Upper lobe of left lung (tissue), 6 donors: ENCODE data around the gene SLC25A42. TPM values are rescaled to one million over a fixed set of nuclear protein-coding genes. Genes with fewer than 3 reads are reported as not detected.

Source experiments
- ATAC-seq, 2 donors: fragments of 200-7000 bp; cut with Tn5 transposase; one replicate each; pipeline ENCODE4 v1.9.1; 2022; ENCODE audit warnings: mild to moderate bottlenecking in 2 of 2, moderate library complexity in 2 of 2; ENCODE audit not compliant: low FRiP score in 2 of 2
- DNase-seq, 2 donors: peaks; one replicate each; pipeline ENCODE4 v3.0.0-alpha.2; 2019 to 2020
- H3K27ac ChIP-seq, 4 donors: fragments of 200-600 bp; sonication (generic); one replicate each; pipeline ENCODE4 v1.5.1; 2016 to 2019
- H3K27me3 ChIP-seq, 4 donors: fragments of 200-600 bp; sonication (generic); one replicate each; pipeline ENCODE4 v1.5.1; 2017 to 2019
- H3K36me3 ChIP-seq, 4 donors: fragments of 200-600 bp; sonication (generic); one replicate each; pipeline ENCODE4 v1.5.1; 2016 to 2019
- H3K4me1 ChIP-seq, 4 donors: fragments of 200-600 bp; sonication (generic); one replicate each; pipeline ENCODE4 v1.5.1; 2018 to 2019
- H3K4me3 ChIP-seq, 4 donors: fragments of 200-600 bp; sonication (generic); one replicate each; pipeline ENCODE4 v1.5.1; 2017 to 2019; ENCODE audit warnings: mild to moderate bottlenecking in 2 of 4, moderate library complexity in 1 of 4
- H3K9me3 ChIP-seq, 4 donors: fragments of 200-600 bp; sonication (generic); one replicate each; pipeline ENCODE4 v1.5.1; 2018 to 2019
- CTCF ChIP-seq, 6 experiments: fragments of 450-650 bp in 4 of 6; fragments of 200-600 bp in 2 of 6; sonication (generic) in 2 of 6; IDR thresholded peaks; one replicate each; pipeline ENCODE4 v1.5.1; 2016 to 2019; ENCODE audit warnings: antibody characterized with exemption in 6 of 6
- EP300 ChIP-seq, 4 donors: sonication (generic); formaldehyde crosslinking; IDR thresholded peaks; one replicate each; pipeline ENCODE4 v1.5.1; 2017; ENCODE audit warnings: antibody characterized with exemption in 4 of 4, control low read depth in 2 of 4
- POLR2A ChIP-seq, 4 donors: fragments of 450-650 bp; IDR thresholded peaks; one replicate each; pipeline ENCODE4 v1.5.1; 2016 to 2017; ENCODE audit warnings: antibody characterized with exemption in 4 of 4, mild to moderate bottlenecking in 2 of 4
- POLR2AphosphoS5 ChIP-seq, 2 donors: sonication (generic); formaldehyde crosslinking; IDR thresholded peaks; one replicate each; pipeline ENCODE4 v1.5.1; 2017; ENCODE audit warnings: antibody characterized with exemption in 2 of 2
- WGBS, 2 donors: methylation state at CpG; one replicate each; pipeline ENCODE4 v1.1.5; 2017 to 2018; 5-methylcytosine and 5-hydroxymethylcytosine counted together
- total RNA-seq, 6 donors: library from RNA; depleted of rRNA in 4 of 6; stranded (reverse); fragments of >200 nt in 4 of 6; gene quantifications; one replicate each; pipeline versions ENCODE4 v1.1.0 to v1.2.1, GENCODE V29; 2016 to 2021
- donor health status: DM: no; HTN: no; CAD: no; lungs with moderate emphysema.
- donor health status: DM: no; HTN: yes; CAD: no; lungs with severe emphysema.

SLC25A42 gene
- total RNA-seq, 6 donors from 2014 or later: 5.6 to 23.0 (median 13.6) TPM

- H3K9me3 ChIP-seq: no peaks in the 10 kb centered on the region
- no peaks in the 10 kb centered on the region for H3K27me3 ChIP-seq
- no peak overlapping the region for H3K4me3 ChIP-seq
- TF ChIP-seq CTCF (IDR thresholded peaks at IDR 0.05): no peak
- no peak for TF ChIP-seq EP300 (IDR thresholded peaks at IDR 0.05)
- no peak for TF ChIP-seq POLR2AphosphoS5 (IDR thresholded peaks at IDR 0.05)
- no peak for TF ChIP-seq POLR2A (IDR thresholded peaks at IDR 0.05)
- no peak for DNase-seq
- no peak overlapping the region for H3K27ac ChIP-seq
- ATAC-seq: no peak
- H3K4me1 ChIP-seq: no peaks in the 10 kb centered on the region
- H3K36me3 ChIP-seq: peaks cover 0 to 17% (median 11%) of the 10 kb centered on the region in 4 donors
- 81 to 83% methylated on average over 5 to 10 of the region's 13 CpGs for WGBS, 2 donors
These were observed 89.0 kb downstream of the SLC25A42 start for GRCh38 chr19:19152668-19153384.

GRCh38 chr19:19154768-19155494 lies 91.1 kb downstream of the SLC25A42 start:
- no peak for TF ChIP-seq POLR2AphosphoS5 (IDR thresholded peaks at IDR 0.05)
- no peak for TF ChIP-seq EP300 (IDR thresholded peaks at IDR 0.05)
- no peak for TF ChIP-seq CTCF (IDR thresholded peaks at IDR 0.05)
- no peak for TF ChIP-seq POLR2A (IDR thresholded peaks at IDR 0.05)
- DNase-seq (no peak), ATAC-seq (no peak)
- Histone ChIP-seq H3K27ac (no peak overlapping the region), H3K27me3 (no peaks in the 10 kb centered on the region), H3K36me3 (no peaks in the 10 kb centered on the region), H3K4me3 (no peak overlapping the region), H3K4me1 (no peaks in the 10 kb centered on the region), H3K9me3 (no peaks in the 10 kb centered on the region)
- whole genome bisulfite sequencing, 2 donors: 91 to 96% methylated on average over 2 to 6 of the region's 6 CpGs

GRCh38 chr19:19155495-19156219 lies 91.9 kb downstream of the SLC25A42 start:
- Histone ChIP-seq H3K4me1 (no peaks in the 10 kb centered on the region), H3K4me3 (no peak overlapping the region), H3K9me3 (no peaks in the 10 kb centered on the region), H3K36me3 (no peaks in the 10 kb centered on the region), H3K27me3 (no peaks in the 10 kb centered on the region), H3K27ac (no peak overlapping the region)
- TF ChIP-seq POLR2AphosphoS5 (IDR thresholded peaks at IDR 0.05): no peak
- no peak for TF ChIP-seq POLR2A (IDR thresholded peaks at IDR 0.05)
- TF ChIP-seq CTCF (IDR thresholded peaks at IDR 0.05): no peak
- no peak for TF ChIP-seq EP300 (IDR thresholded peaks at IDR 0.05)
- ATAC-seq (no peak), DNase-seq (no peak)
- WGBS, 2 donors: 94 to 96% methylated on average over 9 to 10 of the region's 10 CpGs

- H3K4me1 ChIP-seq: no peaks in the 10 kb centered on the region
- no peak overlapping the region for H3K27ac ChIP-seq
- H3K36me3 ChIP-seq: no peaks in the 10 kb centered on the region
- no peak for TF ChIP-seq EP300 (IDR thresholded peaks at IDR 0.05)
- no peak for TF ChIP-seq CTCF (IDR thresholded peaks at IDR 0.05)
- TF ChIP-seq POLR2A (IDR thresholded peaks at IDR 0.05): no peak
- no peak for TF ChIP-seq POLR2AphosphoS5 (IDR thresholded peaks at IDR 0.05)
- DNase-seq: no peak
- H3K27me3 ChIP-seq: no peaks in the 10 kb centered on the region
- no peak for ATAC-seq
- no peak overlapping the region for H3K4me3 ChIP-seq
- WGBS, 2 donors: 77 to 81% methylated on average over 6 of the region's 6 CpGs
- no peaks in the 10 kb centered on the region for H3K9me3 ChIP-seq
These were observed 94.0 kb downstream of the SLC25A42 start for GRCh38 chr19:19157808-19158207.
